Stimulated activated CD4-positive, alpha-beta T cell treated with anti-CD3 and anti-CD28 coated beads, Interleukin-12 subunit alpha, Interleukin-12 subunit beta, amount 100 ng/mL, for 48 hours (primary cell): ENCODE data around the gene HLA-DOB.
A peak's percentile ranks its signal among the peaks of the same experiment; 100 is the strongest.

Experiments
- DNase-seq, 3 donors: peaks; one replicate each; pipeline ENCODE4 v3.0.0-alpha.2; 2020; ENCODE audit warnings: low read depth in 2 of 3, low spot score in 1 of 3

HLA-DOB gene

GRCh38 chr6:32843979-32844838 lies 27.4 kb upstream of the HLA-DOB start, which contains the start of gene PSMB8:
PSMB8 (minus strand) TSS chr6:32844047; CDS start chr6:32843996, 51 bp downstream.
- peak; percentile 95 to 99 (median 95) for DNase-seq

- DNase-seq: no peak
These were observed 26.7 kb upstream of the HLA-DOB start for GRCh38 chr6:32843331-32843978.

GRCh38 chr6:32842690-32843089 lies 25.9 kb upstream of the HLA-DOB start:
- DNase-seq: no peak

GRCh38 chr6:32842021-32842650 lies 25.3 kb upstream of the HLA-DOB start:
- DNase-seq: no peak

GRCh38 chr6:32840604-32841246 lies 23.9 kb upstream of the HLA-DOB start:
- peak in 1 of 3 donors; percentile 17 for DNase-seq

GRCh38 chr6:32839356-32839755 lies 22.6 kb upstream of the HLA-DOB start:
- no peak for DNase-seq

GRCh38 chr6:32838114-32838958 lies 21.5 kb upstream of the HLA-DOB start, which contains the start of gene TAP2:
TAP2 (minus strand) TSS chr6:32838739; CDS start chr6:32838233, 506 bp downstream.
- DNase-seq: peak; percentile 95 to 98 (median 96)

- DNase-seq: no peak
These were observed 20.9 kb upstream of the HLA-DOB start for GRCh38 chr6:32837651-32838113.

- DNase-seq: no peak
These were observed 20.1 kb upstream of the HLA-DOB start for GRCh38 chr6:32836873-32837272.

GRCh38 chr6:32835167-32835893 lies 18.5 kb upstream of the HLA-DOB start:
- DNase-seq: no peak

- no peak for DNase-seq
These were observed 16.9 kb upstream of the HLA-DOB start for GRCh38 chr6:32833664-32834063.

- DNase-seq: no peak
These were observed 15.7 kb upstream of the HLA-DOB start for GRCh38 chr6:32832535-32832934.

GRCh38 chr6:32830936-32831335 lies 14.1 kb upstream of the HLA-DOB start:
- DNase-seq: no peak

GRCh38 chr6:32830017-32830416 lies 13.2 kb upstream of the HLA-DOB start:
- DNase-seq: no peak

- no peak for DNase-seq
These were observed 12.7 kb upstream of the HLA-DOB start for GRCh38 chr6:32829495-32829894.

GRCh38 chr6:32827025-32827424 lies 10.2 kb upstream of the HLA-DOB start:
- DNase-seq: no peak

- no peak for DNase-seq
These were observed 9.2 kb upstream of the HLA-DOB start for GRCh38 chr6:32825966-32826365.

GRCh38 chr6:32819729-32820128 lies 2.9 kb upstream of the HLA-DOB start:
- no peak for DNase-seq

- DNase-seq: no peak
These were observed 2.1 kb upstream of the HLA-DOB start for GRCh38 chr6:32818867-32819266.

GRCh38 chr6:32815996-32816395 lies 806 bp downstream of the HLA-DOB start:
- DNase-seq: no peak
